ENCODE measurements around the gene MYL3. TPM values are rescaled to one million over a fixed set of nuclear protein-coding genes. Genes with fewer than 3 reads are reported as not detected.
A peak's percentile ranks its signal among the peaks of the same experiment; 100 is the strongest.

The MYL3 gene
- total RNA-seq, 1 experiment from 2014 or later: not detected

DNA sequence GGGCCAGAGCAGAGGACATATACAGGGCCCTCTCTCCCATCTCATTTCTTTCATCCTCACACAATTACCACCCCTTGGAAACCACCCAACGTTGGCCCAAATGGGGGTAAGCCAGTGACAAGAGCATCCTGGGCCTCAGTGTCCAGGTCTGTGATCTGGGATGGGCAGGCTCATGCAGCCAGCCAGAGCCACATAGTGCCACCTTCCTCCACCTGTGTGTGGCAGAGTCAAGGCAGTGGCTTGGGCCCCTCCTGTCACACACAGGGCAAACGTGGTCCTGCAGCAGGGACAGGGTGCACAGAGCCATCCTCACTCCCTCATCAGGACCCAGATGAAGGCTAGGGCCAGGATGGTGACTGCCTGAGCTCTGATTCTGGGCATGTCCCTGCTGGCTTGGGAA is 2.3 kb upstream of the MYL3 start:
- no peak for DNase-seq (ENCODE audit: low spot score)

DNA sequence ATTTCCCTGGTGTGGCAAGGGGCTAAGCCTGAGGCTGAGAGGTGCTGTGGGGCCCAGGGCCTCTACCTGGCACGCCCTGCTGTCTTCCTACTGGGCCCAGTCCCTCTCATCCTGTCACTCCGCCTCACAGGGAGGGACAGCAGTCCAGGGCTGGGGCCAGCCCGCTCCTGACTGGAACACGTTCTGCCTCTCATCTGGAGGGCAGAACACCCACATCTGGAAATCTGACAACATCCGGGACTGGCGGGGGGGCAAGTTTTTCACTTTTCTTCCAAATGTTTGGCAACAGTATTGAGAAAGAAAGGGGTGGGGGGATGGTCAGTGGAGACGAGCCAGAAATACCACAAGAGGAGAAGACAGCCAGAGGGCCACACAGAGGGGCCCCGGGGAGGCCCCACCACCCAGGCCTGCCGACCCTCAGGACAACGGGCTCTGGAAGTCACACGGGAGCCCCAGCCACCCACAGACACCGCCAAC is 1.8 kb upstream of the MYL3 start:
- DNase-seq (ENCODE audit: low spot score): no peak

DNA sequence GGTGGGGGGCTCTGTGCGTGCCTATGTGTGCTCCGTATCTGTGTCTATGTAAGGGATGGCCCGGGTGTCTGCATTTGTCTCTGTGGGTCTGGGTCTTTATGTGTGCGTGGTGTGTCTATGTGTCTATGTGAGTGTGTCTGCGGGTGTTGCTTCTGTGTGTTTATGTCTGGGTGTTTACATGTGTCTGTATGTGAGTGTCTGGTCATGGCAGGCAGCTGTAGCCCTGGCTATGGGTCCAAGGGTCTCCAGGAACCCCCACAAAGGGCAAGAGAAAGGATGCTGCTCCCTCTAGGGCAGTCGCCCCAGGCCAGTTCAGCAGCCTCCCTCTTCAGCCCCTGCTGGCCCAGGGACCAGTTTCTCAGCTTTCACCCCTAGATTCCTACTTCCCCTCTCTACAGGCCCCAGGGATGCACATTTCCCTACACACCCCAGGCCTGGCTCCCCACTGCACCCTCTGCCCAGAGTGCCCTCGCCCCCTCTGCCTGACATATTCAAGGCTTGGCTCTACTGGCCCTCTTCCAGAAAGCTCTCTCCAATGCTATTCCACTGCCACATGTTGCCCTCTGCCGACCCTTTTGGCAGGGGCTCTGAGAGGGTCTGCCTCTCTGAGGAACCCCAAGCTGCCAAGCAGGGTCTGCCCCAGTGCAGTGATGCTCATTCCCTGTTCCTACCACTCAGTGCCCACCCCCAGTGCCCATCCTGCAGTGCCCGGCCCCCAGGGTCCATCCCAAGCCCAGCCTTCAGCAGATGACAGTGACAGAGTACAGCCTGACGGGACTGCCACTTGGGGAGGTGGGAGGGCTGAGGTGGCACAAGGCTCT is 1.0 kb upstream of the MYL3 start:
- no peak for DNase-seq (ENCODE audit: low spot score)

DNA sequence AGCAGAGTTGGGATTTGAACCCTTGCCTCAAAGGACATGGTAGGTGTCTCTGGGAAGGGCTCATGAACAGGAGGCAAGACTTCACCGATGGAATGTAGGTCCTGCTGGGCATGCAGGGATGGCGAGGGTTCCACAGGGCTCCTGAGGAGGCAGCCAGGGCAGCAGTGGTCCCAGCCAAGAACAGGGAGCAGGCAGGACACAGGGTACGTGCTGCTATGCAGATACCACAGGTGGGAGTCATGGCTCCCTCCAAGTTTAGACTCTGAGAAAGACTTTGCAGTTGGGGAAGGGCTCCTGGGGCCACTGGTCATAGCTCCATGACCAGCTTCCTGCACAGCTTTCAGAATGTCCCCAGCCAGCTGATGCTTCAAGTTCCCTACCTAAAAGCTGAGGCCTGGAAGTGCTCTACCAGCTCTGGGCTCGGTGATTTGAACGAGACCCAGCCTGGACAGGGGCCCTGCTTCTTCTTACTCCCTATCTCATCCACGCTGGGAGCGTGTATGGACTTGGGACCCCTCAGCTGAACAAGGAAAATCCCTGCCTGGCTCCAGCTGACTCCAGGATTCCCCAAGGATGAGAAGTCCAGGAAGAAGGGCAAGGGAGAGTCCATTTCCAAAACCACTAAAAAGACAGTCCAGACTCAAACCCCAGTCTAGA is 747 bp downstream of the MYL3 start:
- no peak for DNase-seq (ENCODE audit: low spot score)

DNA sequence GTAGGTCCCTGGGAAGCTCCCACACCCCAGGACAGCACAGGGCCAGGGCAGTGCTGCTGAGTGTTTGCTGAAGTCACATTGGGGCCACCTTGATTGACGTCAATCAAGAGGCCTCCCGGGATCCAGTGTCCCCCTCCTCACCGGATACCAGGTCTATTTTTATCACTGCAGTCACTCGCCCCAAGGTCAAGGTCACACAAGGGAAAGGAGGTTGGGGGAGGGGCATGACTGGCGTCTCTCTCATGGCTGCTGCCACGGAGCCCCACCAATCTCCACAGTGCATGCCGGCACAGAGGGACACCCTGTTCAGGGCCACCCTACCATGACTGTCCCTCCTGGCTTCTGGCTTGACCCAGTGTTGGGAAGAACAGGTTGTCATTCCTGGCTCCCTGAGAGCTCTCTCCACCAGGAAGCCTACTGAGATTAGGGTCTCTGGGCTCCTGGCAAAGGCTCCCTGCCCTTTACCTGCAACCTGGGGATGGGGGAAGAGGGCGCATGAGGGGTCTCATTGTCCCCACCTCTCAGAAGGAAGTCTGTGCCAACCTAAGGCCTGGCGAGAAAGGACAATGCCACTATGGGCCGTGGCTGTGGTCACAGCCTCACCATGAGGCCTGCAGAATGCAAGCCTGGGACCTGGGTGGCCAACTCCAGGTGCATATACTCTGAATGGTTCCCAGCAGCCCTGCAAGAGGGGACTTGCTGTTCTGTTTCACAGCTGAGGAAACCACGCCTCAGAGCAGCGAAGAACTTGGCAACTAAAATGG is 1.5 kb downstream of the MYL3 start:
- no peak for DNase-seq (ENCODE audit: low spot score)

DNA sequence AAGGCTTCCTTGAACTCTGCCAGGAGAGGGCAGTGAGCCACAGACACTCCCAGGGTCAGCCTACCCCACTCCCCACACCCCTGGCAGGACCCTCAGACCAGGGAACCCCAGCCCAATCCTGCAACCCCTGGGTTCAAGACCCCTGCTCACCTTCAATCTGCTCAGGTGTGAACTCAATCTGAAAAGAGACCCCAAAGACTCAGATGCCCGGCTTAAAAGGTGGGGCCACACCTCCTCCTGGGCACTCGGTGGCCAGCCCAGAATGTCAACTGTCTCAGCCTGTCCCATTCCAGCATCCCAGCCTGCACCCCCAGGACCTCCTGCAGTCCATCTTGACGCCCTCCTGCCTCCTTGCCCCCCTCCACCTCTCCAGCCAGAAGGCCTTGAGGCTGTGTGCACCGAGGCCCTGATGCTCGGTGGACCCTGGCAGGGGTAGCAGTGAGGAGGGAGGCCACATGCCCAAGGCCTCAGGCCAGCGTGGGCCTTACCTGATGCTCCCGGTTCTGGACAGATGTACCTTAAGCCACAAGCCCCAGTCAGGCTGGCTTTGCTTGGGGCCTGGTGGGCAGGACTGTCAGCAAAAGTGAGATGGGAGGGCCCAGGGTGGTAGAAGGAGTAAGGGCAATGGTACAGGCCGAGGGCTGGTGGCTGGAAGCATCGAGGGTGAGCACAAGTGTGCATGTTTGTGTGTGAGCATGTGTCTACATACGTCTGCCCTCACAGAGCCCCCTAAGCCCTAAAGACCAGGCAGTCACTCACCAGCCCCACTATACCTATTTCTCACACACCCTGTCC is 2.2 kb downstream of the MYL3 start:
- DNase-seq (ENCODE audit: low spot score): no peak

DNA sequence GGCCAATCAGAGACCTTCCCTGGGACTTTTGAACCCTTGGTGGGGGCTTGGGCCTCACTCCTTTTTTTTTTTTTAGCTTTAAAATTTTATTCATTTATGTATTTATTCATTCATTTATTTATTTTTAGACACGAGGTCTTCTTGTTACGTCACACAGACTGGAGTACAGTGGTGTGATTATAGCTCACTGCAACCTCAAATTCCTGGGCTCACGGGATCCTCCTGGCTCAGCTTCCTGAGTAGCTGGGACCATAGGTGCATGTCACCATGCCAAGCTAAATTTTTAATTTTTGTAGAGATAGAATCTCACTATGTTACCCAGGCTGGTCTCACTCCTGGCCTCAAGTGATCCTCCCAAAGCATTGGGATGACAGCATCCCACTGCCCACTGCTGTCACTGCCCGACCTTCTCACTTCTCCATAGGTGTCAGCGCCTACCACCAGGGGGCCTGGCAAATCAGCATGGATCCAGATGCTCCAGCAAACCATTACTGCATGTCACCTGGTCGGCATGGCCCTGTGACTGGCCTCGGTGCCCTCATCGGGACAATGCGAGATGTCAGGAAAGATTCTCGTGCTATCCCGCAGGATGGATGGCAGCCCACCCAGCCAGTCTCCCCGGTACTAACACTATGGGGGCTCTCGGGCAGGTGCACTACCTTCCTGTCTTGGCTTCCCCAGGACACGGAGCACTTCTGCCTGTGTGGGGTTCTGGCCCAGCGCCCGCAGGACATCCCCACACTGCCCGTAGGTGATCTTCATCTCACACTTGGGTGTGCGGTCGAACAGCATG is 3.0 kb downstream of the MYL3 start:
- peak; percentile 47 for DNase-seq (ENCODE audit: low spot score)

DNA sequence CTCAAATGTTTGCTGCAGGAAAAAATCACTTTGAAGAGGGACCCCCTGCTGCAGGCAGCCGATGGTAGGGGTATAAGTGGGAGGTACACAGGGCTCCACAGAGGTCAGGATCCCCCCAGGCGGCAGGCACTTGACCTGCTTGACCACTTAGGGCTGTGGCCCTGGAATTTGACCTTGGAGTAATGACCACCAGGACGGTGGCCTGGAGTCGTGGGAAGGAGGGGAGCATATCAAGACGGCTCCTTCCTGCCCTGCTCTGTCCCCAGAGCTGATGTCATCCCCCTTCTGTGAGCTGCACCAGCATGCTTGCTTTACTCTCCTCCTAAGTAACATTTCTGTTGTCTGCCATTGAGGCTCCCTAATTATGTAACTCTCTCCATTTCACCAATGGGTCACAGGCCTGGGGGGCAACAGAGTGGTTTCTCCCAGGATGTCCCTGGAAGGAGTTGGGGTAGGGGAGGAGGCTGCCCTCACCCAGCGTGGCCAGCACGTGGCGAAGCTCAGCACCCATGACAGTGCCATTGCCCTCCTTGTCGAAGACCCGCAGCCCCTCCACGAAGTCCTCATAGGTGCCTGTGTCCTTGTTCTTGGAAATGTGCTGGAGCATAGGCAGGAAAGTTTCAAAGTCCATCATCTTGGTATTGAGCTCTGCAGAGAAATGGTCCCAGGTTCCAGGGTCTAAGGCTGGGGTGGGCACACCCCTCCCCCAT is 4.1 kb downstream of the MYL3 start:
- no peak for DNase-seq (ENCODE audit: low spot score)

DNA sequence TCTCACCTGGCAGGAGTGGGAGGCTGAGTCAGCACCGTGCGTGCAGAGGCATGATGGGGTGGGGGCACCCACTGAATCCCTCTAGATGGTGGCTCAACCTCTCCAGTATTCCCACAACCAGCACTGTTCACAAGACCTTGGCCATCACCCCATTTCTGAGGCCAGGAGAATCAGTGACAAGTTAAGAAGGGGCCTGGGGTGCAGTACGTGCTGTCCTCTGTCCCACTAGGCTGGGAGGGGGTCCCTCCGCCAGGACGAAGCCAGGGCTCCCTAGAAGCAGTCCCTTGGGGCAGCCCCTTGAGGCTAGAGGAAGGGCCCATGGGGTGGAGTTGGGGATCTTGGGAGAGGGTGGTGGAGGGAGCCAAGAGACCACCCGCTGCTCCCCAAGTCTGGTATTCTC is 4.8 kb downstream of the MYL3 start:
- no peak for DNase-seq (ENCODE audit: low spot score)

DNA sequence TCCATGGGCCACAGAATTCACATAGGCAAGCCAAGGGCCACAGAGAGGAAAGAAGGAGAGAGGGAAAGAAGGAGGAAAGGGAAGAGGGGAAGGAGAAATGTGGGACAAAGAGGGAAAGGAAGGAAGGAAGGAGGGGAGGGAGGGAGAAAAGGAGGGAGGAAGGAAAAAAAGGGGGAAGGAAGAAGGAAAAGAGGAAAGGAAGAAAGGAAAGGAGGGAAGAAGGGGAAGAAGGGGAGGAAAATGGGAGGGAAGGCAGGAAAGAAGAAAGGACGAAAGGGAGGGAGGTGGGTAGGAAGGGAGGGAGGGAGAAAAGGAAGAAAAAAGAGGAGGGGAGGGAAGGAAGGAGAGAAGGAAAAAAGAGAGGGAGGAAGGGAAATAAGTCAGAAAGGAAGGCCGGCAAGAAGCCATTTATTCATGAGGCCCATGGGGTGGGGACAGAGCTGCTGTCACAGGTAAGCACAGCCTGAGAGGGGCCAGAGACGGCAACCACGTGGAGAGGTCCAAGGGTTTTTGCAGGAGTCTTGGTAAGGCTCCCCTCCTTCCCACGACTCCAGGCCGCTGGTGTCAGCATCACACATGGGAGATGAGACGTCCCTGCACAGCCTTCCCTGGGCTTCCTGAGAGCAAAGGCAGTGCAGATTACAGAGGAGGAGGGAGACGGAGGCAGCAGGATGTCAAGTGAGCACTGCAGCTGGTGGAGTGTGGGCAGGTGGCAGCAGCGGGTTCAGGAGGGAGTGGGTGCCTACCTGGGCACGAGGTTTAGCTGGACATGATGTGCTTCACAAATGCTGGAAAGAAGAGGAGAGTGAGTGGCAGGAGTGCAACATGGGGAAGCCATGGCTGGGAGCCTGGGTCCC is 5.5 kb downstream of the MYL3 start:
- DNase-seq (ENCODE audit: low spot score): no peak

DNA sequence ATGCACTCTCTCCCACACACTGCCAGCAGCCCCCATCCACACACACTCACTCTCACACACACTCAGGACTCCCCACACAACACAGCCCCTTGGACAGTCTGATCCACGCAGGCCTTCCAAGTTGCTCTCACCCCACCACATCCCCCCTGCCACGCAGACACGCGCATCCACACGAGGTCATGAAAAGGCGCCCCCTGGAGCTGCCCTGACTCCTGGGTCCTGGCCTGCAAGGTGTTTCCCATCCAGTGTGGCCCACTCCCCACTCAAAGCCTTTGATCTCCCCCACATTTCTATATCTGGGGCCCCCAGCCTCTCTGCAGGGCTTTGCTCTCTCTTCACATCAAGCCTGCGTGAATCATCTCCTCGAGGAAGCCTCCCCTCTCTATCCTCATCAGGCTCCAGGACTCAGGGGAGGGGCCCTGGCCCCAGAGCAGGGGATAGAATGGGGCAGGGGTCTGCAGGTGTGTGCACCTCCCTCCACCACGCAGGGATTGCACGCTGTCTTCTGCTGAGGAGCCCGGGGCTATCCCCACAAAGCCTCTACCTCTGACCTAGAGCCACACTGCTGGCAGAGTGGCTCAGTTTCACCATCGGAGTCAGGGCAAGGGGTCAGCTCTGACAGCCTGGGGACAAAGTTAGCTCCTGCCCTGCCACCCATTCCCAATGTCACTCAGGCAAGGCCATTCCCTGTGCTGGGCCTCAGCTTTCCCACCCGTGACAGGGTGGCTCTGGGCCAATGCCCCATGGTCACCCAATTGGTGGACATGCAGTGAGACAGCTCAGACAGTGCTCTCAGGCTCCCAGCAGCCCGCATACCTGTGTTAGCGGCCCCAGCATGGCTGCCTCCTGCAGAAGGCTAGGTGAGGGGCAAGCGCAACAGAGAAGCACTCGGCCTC is 6.4 kb downstream of the MYL3 start:
- no peak for DNase-seq (ENCODE audit: low spot score)

DNA sequence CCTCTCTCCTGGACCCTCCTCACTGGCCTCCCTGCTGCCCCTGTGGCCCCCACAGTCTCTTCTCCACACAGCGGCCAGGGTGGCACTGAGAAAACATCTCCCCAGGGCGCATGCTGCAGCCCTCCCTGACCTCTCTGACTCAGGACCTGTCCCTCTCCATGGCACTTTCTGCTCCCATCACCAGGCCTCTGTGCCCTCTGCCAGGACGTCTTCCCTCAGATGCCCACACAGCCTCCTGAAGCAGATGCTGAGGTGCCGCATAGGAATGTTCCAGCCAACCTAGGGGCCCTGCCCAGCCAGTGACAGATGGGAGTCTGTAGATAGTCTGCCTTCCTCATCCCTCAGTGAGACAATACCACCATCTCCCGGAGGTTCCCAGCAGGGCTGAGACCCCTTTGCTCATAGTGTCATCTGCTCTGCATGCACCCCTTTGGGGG is 8.7 kb downstream of the MYL3 start:
- no peak for DNase-seq (ENCODE audit: low spot score)

DNA sequence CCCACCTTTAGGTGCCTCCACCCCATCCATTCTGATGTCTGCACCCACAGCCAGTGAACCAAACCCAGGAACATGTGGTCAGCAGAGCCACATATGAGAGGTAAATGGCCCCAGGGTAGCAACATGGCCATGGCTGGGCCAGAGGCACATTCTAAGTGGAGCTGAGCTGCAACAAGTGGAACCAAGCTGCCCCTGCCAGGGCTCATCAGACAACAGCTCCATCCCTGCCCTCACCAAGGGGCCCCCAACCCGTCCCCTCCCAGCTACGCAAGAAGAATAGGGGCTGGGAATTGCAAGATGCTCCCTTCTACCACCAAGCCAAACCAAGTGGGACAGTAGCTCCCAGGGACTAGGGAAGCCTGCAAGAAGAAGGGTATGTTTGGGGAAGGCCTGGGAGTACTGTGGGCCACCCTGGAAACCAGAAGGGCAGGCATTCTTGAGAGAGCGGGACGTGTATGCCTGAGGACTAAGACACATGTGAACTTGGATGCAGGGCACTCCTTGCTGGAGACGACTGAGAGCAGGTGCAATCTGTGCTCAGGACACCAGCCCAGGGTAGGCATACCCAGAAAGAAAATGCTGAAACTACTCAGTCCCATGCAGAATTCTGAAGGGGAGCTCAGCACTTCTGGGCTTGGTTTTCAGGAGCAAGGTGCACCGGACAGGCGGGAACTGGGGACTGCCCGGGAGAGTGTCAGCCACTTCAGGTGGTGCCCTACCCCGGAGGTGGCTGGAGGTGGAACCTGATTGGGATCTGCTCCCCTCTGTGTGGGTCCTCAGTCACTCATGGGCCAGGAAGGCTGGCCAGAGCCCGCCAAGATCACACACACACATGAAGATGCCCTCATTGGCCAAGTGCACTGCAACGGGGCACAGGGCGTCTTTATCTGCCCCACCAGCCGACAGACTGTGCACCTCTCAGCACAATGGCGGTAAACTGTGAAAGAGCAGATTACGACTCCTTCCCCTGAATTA is 9.5 kb downstream of the MYL3 start:
- no peak for DNase-seq (ENCODE audit: low spot score)

DNA sequence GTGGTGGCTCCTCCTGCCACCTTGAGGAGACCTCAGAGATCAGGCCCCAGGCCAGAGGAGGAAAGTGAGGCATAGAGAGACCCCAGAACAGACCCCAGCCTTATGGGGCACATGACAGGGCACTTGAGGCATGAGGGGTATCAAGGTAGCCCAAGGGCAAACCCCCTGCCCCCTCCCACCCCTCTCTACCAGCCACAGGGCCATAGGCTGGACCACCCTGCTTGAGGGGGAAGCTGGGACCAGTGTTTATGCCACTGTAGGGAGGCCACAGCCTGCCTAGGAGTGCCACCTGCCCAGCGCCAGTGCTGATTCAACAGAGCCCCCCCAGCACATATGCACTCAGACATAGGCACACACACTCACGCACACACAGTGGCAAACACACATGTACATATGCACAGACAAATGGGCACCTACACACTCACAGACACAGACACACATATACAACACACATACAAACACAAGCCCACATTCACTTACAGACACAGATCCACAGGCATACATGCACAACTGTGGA is 10.3 kb downstream of the MYL3 start:
- DNase-seq (ENCODE audit: low spot score): no peak

DNA sequence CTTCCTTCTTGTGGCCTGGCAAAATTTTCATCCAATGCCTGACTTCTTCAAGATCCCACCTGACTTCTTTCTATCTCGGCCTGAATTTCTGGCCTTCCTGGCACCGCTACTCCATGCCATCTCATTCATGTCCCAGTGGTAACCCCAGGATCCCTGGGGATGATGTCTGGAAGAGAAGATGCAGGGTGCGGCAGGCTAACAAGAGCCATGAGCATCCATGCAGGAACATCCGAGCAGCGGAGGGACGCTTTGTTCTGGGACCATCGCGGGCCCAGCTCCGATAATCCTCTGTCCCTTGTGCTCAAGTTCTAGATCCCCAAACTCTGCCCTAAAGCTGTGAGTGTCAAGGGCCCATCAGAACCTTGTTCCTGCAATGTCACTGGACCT is 10.9 kb downstream of the MYL3 start:
- DNase-seq (ENCODE audit: low spot score): no peak

Data from HT-29 (cell line).